Esophagus muscularis mucosa (tissue), 4 donors: ENCODE measurements around the gene ACTMAP.

ENCODE experiments used
- EP300 ChIP-seq: sonication (generic); formaldehyde crosslinking; IDR thresholded peaks from one replicate; pipeline ENCODE4 v1.6.1; 2017; ENCODE audit warnings: antibody characterized with exemption
- POLR2A ChIP-seq: fragments of 450-650 bp; IDR thresholded peaks from one replicate; pipeline ENCODE4 v1.6.1; 2017; ENCODE audit warnings: antibody characterized with exemption, moderate library complexity, mild to moderate bottlenecking, low read depth
- TF ChIP-seq, protein P1 (sequence below), 3 experiments: fragments of 200-600 bp in 2 of 3; fragments of 450-650 bp in 1 of 3; sonication (generic) in 2 of 3; IDR thresholded peaks; one replicate each; pipeline ENCODE4 v1.5.1; 2017 to 2019; ENCODE audit warnings: antibody characterized with exemption in 3 of 3, mild to moderate bottlenecking in 2 of 3, moderate library complexity in 1 of 3

DNA sequence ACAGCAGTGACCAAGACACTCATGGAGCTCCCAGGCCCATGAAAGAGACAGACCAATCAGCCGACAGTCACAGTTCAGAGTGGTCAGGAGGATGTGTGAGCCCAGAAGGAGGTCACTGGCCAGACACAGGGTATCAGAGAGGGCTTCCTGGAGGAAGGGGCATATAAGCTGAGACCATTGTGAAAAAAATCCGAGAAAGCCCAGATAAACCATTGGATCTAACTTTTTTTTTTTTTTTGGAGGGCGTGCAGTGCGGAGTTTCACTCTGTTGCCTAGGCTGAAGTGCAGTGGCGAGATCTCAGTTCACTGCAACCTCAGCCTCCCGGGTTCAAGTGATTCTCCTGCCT is 29.2 kb downstream of the ACTMAP start:
- TF ChIP-seq POLR2A (no peak), EP300 (no peak)
- TF ChIP-seq, protein P1, sequence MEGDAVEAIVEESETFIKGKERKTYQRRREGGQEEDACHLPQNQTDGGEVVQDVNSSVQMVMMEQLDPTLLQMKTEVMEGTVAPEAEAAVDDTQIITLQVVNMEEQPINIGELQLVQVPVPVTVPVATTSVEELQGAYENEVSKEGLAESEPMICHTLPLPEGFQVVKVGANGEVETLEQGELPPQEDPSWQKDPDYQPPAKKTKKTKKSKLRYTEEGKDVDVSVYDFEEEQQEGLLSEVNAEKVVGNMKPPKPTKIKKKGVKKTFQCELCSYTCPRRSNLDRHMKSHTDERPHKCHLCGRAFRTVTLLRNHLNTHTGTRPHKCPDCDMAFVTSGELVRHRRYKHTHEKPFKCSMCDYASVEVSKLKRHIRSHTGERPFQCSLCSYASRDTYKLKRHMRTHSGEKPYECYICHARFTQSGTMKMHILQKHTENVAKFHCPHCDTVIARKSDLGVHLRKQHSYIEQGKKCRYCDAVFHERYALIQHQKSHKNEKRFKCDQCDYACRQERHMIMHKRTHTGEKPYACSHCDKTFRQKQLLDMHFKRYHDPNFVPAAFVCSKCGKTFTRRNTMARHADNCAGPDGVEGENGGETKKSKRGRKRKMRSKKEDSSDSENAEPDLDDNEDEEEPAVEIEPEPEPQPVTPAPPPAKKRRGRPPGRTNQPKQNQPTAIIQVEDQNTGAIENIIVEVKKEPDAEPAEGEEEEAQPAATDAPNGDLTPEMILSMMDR (IDR thresholded peaks at IDR 0.05), result no peak
